CD4-positive, alpha-beta T cell treated with Interleukin-6 at 100 ng/mL for 8 hours (primary cell): Measurements from ENCODE around the gene PSD4.
"Not testable (repeated sequence)": the region's sequence is repeated elsewhere in the genome, so short reads cannot be mapped to it uniquely, and the experiment has no call there.

ENCODE experiments used
- DNase-seq: peaks from one replicate; pipeline ENCODE4 v3.0.0-alpha.2; 2020; ENCODE audit warnings: mixed read lengths, low spot score

Gene PSD4

DNA sequence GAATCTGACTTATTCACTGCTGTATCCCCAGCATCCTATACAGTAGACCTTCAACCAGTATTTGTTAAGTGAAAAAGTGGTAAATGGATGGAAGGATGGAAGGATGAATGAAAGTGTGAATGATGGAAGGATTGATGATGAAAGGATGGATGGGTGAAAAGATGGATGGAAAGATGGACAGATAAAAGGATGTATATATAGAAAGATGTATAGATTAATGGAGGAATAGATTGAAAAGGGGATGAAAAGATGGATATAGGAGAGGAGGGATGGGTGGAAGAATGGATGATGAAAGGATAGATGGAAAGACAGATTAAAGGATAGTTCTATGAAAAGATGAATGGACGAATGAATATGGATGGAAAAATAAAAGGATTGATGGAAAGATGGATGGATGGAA, 50.0 kb downstream of the PSD4 start:
- DNase-seq = no peak

- DNase-seq = no peak
Measured at GRCh38 chr2:113224647-113225236, 51.0 kb downstream of the PSD4 start.

DNA sequence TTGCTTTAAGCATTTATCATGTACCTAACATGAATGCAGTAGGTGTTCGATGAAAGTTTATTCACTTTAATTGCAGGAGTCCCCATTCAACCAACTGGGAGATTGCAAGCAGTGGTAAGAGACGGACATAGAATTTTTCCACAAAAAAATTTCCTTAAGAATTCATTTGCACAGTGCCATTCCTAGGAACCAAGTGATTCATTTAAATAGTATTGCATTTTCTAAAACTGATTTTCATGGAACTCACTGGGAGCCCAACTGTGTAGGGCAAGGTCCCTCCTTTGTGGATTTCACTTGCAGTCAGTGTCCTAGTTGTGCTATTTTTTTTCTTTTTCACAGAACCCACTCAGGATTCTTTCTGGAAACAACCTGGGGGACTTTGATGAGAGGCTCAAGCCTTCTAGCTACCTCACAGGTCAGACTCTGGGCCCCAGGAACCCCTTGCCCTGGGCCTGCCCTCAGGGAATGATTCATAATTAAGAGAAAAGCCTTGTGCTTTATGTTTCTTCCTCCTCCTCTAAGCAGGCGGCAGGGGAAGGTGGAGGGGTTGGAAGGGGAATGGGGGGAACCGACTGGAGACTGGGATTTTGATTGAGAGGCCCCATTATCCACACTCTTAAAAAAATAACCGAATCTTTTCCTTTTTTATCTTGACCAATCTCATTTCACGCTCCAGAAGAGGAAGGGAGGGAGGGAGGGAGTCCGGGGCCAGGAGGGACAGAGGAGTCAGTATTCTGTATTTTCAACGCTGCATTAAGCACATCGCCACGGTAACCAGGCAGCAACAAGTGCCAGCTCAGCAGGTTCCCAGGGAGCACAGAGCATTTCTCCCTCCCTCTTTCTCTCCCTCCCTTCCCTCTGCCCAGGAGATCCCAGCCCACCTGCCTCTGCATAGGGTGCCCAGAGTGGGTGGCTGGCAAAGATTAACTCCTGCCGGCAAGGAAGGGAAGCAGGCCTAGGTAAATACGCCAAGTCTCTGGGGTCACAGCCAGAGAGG, 51.8 kb downstream of the PSD4 start:
- no peak for DNase-seq

- no peak for DNase-seq
Measured at GRCh38 chr2:113226462-113226861, 52.7 kb downstream of the PSD4 start.

DNA sequence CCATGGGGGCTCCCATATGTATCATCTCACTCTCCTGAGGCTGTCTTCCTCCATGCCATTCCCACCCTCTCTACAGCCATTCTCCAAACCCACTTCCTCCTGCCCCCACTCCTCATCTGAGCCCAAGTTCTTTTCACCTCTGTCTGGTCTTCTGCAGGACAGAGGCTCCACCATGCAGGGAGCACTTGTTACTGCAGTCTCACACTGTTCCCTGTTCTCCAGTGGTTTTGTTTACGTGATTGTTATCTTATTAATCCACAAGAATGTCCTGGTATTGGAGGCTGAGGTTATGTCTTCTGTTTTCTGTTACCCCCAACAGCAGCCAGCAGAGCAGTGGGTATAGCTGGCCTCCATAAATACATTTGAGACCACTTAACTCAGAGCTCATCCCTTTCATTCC, 53.5 kb downstream of the PSD4 start:
- no peak for DNase-seq

DNA sequence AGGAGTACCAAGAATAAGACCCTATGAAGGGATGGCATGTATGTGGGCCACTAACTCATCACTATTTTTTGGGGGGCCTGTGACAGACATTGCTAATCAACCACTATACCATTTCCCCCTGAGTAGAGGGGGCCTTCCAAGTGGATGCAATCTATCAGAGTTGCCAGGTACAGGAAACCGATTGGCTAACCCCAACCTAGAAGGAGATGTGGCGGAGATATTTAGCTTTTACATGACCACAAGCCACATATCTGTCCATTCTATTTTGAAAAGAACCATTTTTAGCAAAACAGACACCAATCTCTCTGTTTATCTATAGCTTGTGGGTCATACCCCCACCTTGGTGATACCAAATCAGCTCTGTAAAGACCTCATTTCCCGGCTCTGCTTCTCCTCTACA, 53.9 kb downstream of the PSD4 start:
- no peak for DNase-seq

GRCh38 chr2:113228351-113228750, 54.6 kb downstream of the PSD4 start:
- no peak for DNase-seq

DNA sequence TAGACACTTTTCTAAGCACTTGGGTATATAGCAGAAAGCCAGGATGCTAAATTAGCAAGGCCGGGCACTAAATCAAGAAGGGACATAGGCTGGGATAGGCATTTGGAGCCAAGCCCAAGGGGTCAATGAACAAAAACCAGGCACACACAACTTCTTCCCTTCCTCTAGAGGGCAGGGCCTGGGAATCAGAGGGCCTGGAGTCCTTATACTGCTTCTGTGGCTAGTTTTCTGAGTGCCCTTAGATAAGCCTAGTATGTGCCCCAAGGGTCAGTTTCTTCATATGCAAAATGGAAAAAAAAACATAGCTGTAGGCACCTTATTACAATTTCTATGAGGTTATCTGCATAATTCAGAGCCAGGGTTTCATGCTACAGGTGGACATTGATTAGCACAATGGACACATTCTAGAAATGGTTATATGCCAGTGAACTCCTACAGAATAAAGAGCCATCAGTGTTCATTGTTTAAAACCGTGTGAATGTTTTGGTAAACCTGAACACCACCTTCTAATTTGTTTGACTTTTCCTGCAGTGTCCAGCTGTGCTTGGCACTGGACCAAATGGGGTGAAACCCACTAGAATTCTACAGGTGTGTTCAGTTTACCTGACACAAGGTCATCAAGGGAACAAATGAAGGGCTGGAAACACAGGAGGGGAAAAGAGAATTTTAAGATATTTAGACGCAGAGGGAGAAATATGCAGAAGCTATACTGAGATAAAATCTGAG, 55.4 kb downstream of the PSD4 start:
- no peak for DNase-seq

DNA sequence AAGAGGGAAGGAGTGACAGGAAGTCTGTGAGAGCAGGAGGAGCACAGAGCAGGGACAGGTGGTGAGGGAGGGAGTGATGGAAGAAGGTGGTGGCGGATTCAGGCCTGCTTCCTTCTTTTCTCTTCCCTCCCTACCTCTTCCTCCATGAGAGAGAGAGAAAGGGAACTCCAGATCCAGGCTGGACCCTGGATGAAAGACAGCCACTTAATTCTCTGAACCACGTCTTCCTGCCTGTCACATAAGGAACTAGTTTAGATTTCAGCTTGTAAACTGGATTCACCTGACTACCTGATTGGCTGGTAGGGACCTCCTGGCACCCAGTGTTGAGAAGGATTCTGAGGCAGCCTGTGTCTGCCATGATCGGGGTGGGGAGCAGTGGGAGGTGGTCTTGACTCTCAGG, 56.0 kb downstream of the PSD4 start:
- no peak for DNase-seq

GRCh38 chr2:113230531-113230930, 56.8 kb downstream of the PSD4 start:
- DNase-seq = no peak

DNA sequence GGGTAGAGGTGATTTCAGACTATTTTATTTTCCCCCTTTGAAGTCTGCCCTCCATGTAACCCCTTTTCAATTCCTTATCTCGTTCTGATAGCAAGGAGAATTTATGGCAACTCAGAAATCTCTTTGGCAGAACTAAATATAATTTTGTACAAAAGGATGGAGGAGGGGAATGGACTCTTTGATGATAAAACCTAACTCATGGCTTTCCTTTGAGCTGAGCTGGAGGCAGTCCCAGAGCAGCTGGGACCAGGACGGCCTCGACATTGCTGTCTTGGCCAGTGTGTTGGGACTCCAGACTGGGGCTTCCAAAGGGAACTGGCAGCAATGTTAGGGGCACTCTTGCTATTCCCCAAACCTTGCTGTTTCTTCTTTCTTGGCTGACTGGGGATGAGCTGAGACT, 57.3 kb downstream of the PSD4 start:
- DNase-seq = no peak

DNA sequence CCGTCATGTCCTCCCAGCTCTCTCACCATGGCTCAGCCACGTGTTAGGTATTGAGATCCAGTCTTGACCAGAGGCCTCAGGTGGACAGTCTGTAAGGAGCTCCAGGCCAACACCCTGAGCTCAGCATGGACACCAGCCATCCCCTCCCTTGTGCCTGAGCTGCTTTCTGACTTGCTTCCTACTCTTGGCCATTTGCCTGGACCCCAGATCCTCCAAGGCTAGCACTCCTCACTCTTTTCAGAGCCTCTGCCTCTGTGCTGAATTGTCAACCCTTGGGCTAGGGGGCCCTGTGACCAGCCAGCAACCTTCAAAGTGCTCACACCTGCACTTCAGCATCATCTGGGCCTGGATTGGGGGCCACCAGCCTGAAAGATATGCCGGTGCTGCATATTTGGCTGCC, 58.4 kb downstream of the PSD4 start:
- DNase-seq = no peak

GRCh38 chr2:113232740-113233139, 59.0 kb downstream of the PSD4 start:
- no peak for DNase-seq

DNA sequence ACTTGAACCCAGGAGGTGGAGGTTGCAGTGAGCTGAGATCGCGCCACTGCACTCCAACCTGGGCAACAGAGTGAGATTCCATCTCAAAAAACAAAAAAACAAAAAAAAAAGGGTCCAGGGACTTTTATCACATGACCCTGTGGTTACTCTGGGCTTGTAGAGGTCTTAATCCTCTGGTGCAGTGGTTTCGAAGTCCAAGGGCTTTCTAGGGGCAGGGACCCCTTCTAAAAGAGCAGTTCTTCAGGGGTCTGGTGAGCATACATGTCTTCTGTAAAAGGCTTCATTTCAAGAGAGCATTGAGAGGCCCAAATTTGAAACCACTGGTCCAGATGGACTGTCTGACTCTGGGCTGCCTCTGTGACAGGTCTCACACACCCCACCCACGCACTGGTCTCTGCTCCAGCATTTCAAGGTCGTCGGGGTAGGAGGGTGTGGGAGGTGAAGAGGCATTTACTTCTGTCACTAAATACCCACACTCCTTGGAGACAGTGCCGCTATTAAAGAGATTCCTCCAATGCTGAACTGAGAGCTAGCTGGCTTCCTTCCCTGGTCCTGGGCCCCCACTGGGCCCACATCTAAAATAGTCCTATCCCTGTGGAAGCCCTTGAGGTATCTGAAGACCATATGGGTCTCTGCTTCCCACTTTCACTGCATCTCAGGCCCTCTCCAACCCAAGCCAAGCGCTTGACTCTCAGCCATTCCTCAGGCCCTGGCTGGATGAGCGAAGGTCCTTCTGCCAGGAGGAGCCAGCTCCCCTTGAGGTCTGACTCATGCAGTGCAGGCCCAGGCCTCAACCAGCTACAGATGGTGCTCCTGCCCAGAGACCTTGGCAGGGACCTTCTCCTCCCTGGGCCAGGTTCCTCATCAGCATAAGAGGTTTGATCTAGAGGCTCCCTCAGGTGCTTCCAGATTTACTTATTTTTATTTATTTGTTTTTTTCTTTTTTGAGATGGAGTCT, 60.1 kb downstream of the PSD4 start:
- DNase-seq = no peak

DNA sequence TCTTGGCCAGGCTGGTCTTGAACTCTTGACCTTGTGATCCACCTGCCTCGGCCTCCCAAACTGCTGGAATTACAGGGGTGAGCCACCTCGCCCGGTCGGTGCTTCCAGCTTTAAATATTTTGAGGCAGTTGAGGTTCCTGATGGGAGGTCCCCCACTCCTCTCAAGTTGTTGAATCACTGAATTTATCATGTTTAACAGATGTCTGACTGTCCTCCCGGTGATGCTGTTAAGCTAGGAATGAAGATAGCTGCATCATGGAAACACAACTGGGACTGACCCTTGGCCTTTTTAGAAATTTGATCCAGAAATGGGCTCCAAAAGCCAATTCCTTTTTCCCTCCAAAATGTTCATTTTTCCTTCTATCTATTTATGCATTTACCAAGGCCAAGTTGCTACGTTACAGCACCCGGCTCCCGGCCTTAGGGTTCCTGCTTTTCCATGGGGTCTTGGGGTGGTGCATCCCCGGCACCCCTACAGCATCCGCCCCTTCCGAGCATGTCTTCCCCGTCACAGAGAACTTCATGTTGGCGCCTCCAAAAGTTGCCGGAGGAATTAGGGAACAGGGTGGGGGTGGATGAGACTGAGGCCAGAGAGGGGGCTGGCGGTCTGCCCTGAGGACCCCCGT, 61.1 kb downstream of the PSD4 start:
- DNase-seq = no peak

- DNase-seq = not testable (repeated sequence)
Measured at GRCh38 chr2:113235347-113236226, 61.8 kb downstream of the PSD4 start.

DNA sequence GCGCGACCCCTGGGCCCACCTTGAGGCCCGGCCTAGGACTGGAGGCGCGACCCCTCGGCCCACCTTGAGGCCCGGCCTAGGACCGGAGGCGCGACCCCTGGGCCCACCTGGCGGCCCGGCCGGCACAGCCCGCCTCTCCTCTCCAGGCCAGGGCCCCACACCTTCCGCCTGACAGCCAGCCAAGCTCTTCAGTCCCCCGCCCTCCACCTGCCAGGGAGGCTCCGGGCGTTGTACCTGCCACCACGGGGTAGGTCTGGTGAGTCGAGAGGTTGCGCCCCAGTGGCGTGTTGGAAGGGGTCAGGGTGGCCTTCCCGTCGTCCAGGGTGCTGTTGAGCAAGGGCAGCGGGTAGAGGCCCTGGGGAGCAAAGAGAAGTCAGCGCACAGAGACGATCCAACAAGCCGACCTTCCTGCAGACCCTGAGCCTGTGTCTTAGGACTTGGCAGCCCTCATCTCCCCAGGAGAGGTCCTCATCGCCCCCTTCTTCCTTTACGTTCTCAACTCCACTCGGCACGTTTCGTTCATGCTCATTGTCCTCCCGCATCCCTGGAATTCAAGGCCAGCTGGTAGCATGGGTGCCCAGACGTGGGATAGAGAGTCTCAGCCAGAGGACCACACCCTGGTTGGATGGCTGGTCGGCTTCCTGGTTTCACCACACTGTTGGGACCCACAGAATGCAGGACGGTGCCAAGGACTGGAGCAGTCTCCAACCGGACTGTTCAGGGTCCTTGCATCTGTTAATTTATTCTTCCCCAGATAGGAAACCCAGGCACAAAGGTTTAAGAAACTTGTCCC, 62.8 kb downstream of the PSD4 start:
- DNase-seq = no peak

- DNase-seq = no peak
Measured at GRCh38 chr2:113237604-113238160, 63.9 kb downstream of the PSD4 start.
